H9 (cell line): ENCODE measurements around the gene PPP1R14B. TPM values are rescaled to one million over a fixed set of nuclear protein-coding genes. Genes with fewer than 3 reads are reported as not detected.

Experiments
- DNase-seq: peaks from one replicate; pipeline ENCODE4 v3.0.0-alpha.2; 2017
- H2AFZ ChIP-seq: one replicate; pipeline ENCODE4 v1.6.1; 2013; ENCODE audit warnings: mild to moderate bottlenecking, low read length, control low read depth, moderate library complexity
- H2AK5ac ChIP-seq: 2 replicates; pipeline ENCODE4 v1.6.1; 2013; ENCODE audit warnings: low read length, control low read depth, mixed read lengths; ENCODE audit not compliant: insufficient read length
- H2BK120ac ChIP-seq: one replicate; pipeline ENCODE4 v1.6.1; 2013; ENCODE audit warnings: low read depth, mild to moderate bottlenecking, low read length, control low read depth, inconsistent platforms; ENCODE audit not compliant: poor library complexity, severe bottlenecking
- H2BK12ac ChIP-seq: 2 replicates; pipeline ENCODE4 v1.6.1; 2013; ENCODE audit warnings: low read length, control low read depth, mixed read lengths, low read depth; ENCODE audit not compliant: insufficient read length
- H2BK15ac ChIP-seq: 2 replicates; pipeline ENCODE4 v1.6.1; 2013; ENCODE audit warnings: low read depth, low read length, control low read depth
- H2BK20ac ChIP-seq: one replicate; pipeline ENCODE4 v1.6.1; 2013; ENCODE audit warnings: low read depth, mild to moderate bottlenecking, low read length, control low read depth, inconsistent platforms; ENCODE audit not compliant: poor library complexity, severe bottlenecking
- H2BK5ac ChIP-seq: 2 replicates; pipeline ENCODE4 v1.6.1; 2013; ENCODE audit warnings: low read length, control low read depth, mixed read lengths; ENCODE audit not compliant: insufficient read length
- H3K14ac ChIP-seq: 2 replicates; pipeline ENCODE4 v1.6.1; 2013; ENCODE audit warnings: low read length, control low read depth; ENCODE audit not compliant: insufficient read depth
- H3K18ac ChIP-seq: 2 replicates; pipeline ENCODE4 v1.6.1; 2013; ENCODE audit warnings: low read depth, mild to moderate bottlenecking, mixed read lengths, low read length, control low read depth; ENCODE audit not compliant: insufficient read length
- H3K23ac ChIP-seq: 2 replicates; pipeline ENCODE4 v1.6.1; 2013; ENCODE audit warnings: low read length, control low read depth, mixed read lengths, low read depth; ENCODE audit not compliant: insufficient read length
- H3K23me2 ChIP-seq: 2 replicates; pipeline ENCODE4 v1.6.1; 2013; ENCODE audit warnings: low read depth, mild to moderate bottlenecking, mixed read lengths, low read length, control low read depth; ENCODE audit not compliant: insufficient read length, poor library complexity, severe bottlenecking
- H3K27ac ChIP-seq: 2 replicates; pipeline ENCODE4 v1.5.1; 2013; ENCODE audit warnings: low read length, control low read depth, mixed read lengths, low read depth; ENCODE audit not compliant: insufficient read length
- H3K27me3 ChIP-seq: 2 replicates; pipeline ENCODE4 v1.6.1; 2013; ENCODE audit warnings: low read length, control low read depth, inconsistent platforms; ENCODE audit not compliant: insufficient read depth
- H3K4ac ChIP-seq: 2 replicates; pipeline ENCODE4 v1.6.1; 2013; ENCODE audit warnings: low read depth, mild to moderate bottlenecking, control low read depth, inconsistent platforms, low read length, moderate library complexity
- H3K4me1 ChIP-seq: 2 replicates; pipeline ENCODE4 v1.6.1; 2013; ENCODE audit warnings: low read length, control low read depth, inconsistent platforms; ENCODE audit not compliant: insufficient read depth
- H3K4me2 ChIP-seq: 2 replicates; pipeline ENCODE4 v1.6.1; 2013; ENCODE audit warnings: low read length, control low read depth, mixed read lengths; ENCODE audit not compliant: insufficient read length, insufficient read depth
- H3K56ac ChIP-seq: 2 replicates; pipeline ENCODE4 v1.6.1; 2013; ENCODE audit warnings: low read depth, mild to moderate bottlenecking, mixed read lengths, low read length, control low read depth; ENCODE audit not compliant: insufficient read length
- H3K79me1 ChIP-seq: 2 replicates; pipeline ENCODE4 v1.6.1; 2013; ENCODE audit warnings: low read depth, mild to moderate bottlenecking, moderate library complexity, low read length, control low read depth, inconsistent platforms; ENCODE audit not compliant: insufficient read depth, poor library complexity, severe bottlenecking
- H3K79me2 ChIP-seq: 2 replicates; pipeline ENCODE4 v1.6.1; 2013; ENCODE audit warnings: low read length, control low read depth, inconsistent platforms; ENCODE audit not compliant: insufficient read depth
- H3K9ac ChIP-seq: 2 replicates; pipeline ENCODE4 v1.6.1; 2013; ENCODE audit warnings: low read length, control low read depth, mixed read lengths; ENCODE audit not compliant: insufficient read length; ENCODE audit errors: extremely low read depth
- H3K9me3 ChIP-seq: one replicate; pipeline ENCODE4 v1.6.1; 2013; ENCODE audit warnings: low read depth, low read length, inconsistent platforms; ENCODE audit not compliant: control insufficient read depth
- H3T11ph ChIP-seq: one replicate; pipeline ENCODE4 v1.6.1; 2013; ENCODE audit warnings: mild to moderate bottlenecking, low read length, control low read depth, inconsistent platforms
- H4K20me1 ChIP-seq: one replicate; pipeline ENCODE4 v1.6.1; 2013; ENCODE audit not compliant: control insufficient read depth, insufficient read length, insufficient read depth
- H4K5ac ChIP-seq: 2 replicates; pipeline ENCODE4 v1.6.1; 2013; ENCODE audit warnings: low read depth, mild to moderate bottlenecking, mixed read lengths, low read length, control low read depth; ENCODE audit not compliant: insufficient read length
- H4K8ac ChIP-seq: replicated peaks from 2 replicates; pipeline ENCODE4 v1.6.1; 2013; ENCODE audit warnings: low read length, control low read depth, mixed read lengths, low read depth; ENCODE audit not compliant: insufficient read length
- H4K91ac ChIP-seq: 2 replicates; pipeline ENCODE4 v1.6.1; 2013; ENCODE audit warnings: low read depth, mild to moderate bottlenecking, moderate library complexity, mixed read lengths, low read length, control low read depth; ENCODE audit not compliant: insufficient read length
- H3K27ac Mint-ChIP-seq, 3 experiments: 2 replicates in 2 of 3; 3 replicates in 1 of 3; pipeline ENCODE4 v1.8.0; 2020 to 2021; ENCODE audit warnings: mixed read lengths in 3 of 3, mild to moderate bottlenecking in 1 of 3, moderate library complexity in 1 of 3
- H3K27me3 Mint-ChIP-seq: 2 replicates; pipeline ENCODE4 v1.8.0; 2021; ENCODE audit warnings: low read depth, mild to moderate bottlenecking, moderate library complexity, mixed read lengths
- H3K36me3 Mint-ChIP-seq, 3 experiments: 2 replicates in 2 of 3; 3 replicates in 1 of 3; pipeline ENCODE4 v1.8.0; 2020 to 2021; ENCODE audit warnings: low read depth in 3 of 3, mixed read lengths in 3 of 3; ENCODE audit not compliant: insufficient read depth in 1 of 3
- H3K4me1 Mint-ChIP-seq, 2 experiments: 2 replicates each; pipeline ENCODE4 v1.8.0; 2020; ENCODE audit warnings: mixed read lengths in 2 of 2
- H3K4me3 Mint-ChIP-seq, 2 experiments: 2 replicates in 1 of 2; 3 replicates in 1 of 2; pipeline ENCODE4 v1.8.0; 2020 to 2021; ENCODE audit warnings: mild to moderate bottlenecking in 2 of 2, mixed read lengths in 2 of 2, moderate library complexity in 1 of 2
- H3K9me3 Mint-ChIP-seq, 2 experiments: 2 replicates in 1 of 2; 3 replicates in 1 of 2; pipeline ENCODE4 v1.8.0; 2020; ENCODE audit warnings: mild to moderate bottlenecking in 2 of 2, mixed read lengths in 2 of 2, moderate library complexity in 1 of 2
- CTCF ChIP-seq: fragments of 200-600 bp; sonication (generic); conservative IDR thresholded peaks from 3 replicates; pipeline ENCODE4 v1.8.0; 2021; ENCODE audit warnings: antibody characterized with exemption, mild to moderate bottlenecking
- whole genome bisulfite sequencing: extraction: QIAGEN DNeasy Blood & Tissue Kit; methylation state at CpG from one replicate; pipeline ENCODE4 v1.1.7; 2013; ENCODE audit warnings: missing lambda C conversion rate, low lambda C conversion rate, mixed read lengths; ENCODE audit not compliant: insufficient read length; ENCODE audit errors: extremely low coverage; 5-methylcytosine and 5-hydroxymethylcytosine counted together
- total RNA-seq: library from RNA; stranded (reverse); gene quantifications from 2 replicates; pipeline ENCODE4 v1.2.1, GENCODE V29; 2021

The PPP1R14B gene
- total RNA-seq, 1 experiment from 2014 or later, result 358 TPM

GRCh38 chr11:64241241-64241490, 5.6 kb downstream of the PPP1R14B start:
- WGBS, result no CpG with 5 or more reads among the region's 24 CpGs
- Histone ChIP-seq H2BK15ac (no peak overlapping the region), H4K8ac (no peak overlapping the region), H3K79me2 (peaks cover 8% of the 10 kb centered on the region; the same call in 1 of the 2 replicates), H3K4ac (no peak overlapping the region; the same call in 1 of the 2 replicates), H2BK12ac (no peak overlapping the region), H3K27me3 (no peaks in the 10 kb centered on the region), H4K5ac (no peak overlapping the region), H2AFZ (no peak overlapping the region), H2BK120ac (no peak overlapping the region), H3K79me1 (no peaks in the 10 kb centered on the region), H3K27ac (no peak overlapping the region), H3K9me3 (no peaks in the 10 kb centered on the region), H4K91ac (no peak overlapping the region), H2AK5ac (no peak overlapping the region), H3T11ph (no peak overlapping the region), H4K20me1 (no peaks in the 10 kb centered on the region), H2BK5ac (no peak overlapping the region), H3K56ac (no peak overlapping the region), H3K4me2 (no peak overlapping the region), H3K23ac (no peak overlapping the region), H2BK20ac (no peak overlapping the region), H3K23me2 (peaks cover 16% of the 10 kb centered on the region), H3K9ac (peak overlapping the region; percentile 38), H3K4me1 (no peaks in the 10 kb centered on the region), H3K18ac (peak overlapping the region; percentile 80), H3K14ac (peak overlapping the region; percentile 80)
- Mint-ChIP-seq H3K9me3 (no peaks in the 10 kb centered on the region), H3K4me1 (peaks cover 22 to 28% of the 10 kb centered on the region in 2 experiments), H3K27ac (peak overlapping the region; percentile 84 to 99 (median 93); a peak in 6 of 7 replicates), H3K36me3 (peaks cover 13 to 45% (median 26%) of the 10 kb centered on the region in 3 experiments), H3K27me3 (no peaks in the 10 kb centered on the region), H3K4me3 (peak overlapping the region; percentile 85 to 93)
- TF ChIP-seq CTCF, result no peak
- DNase-seq, result peak; percentile 99
